Endothelial cell of umbilical vein (primary cell): ENCODE results near the gene GPR161.

Source experiments
- CTCF ChIP-seq, 2 donors: IDR thresholded peaks; 1 replicate in 1 of 2; 2 replicates in 1 of 2; pipeline ENCODE4 v1.5.1; 2011; ENCODE audit warnings: low read length in 2 of 2, mild to moderate bottlenecking in 2 of 2, moderate library complexity in 2 of 2, control low read depth in 1 of 2, inconsistent platforms in 1 of 2, low read depth in 1 of 2; ENCODE audit not compliant: insufficient read depth in 1 of 2; ENCODE audit errors: extremely low read depth in 1 of 2
- EZH2 ChIP-seq: IDR thresholded peaks from 2 replicates; pipeline ENCODE4 v1.6.1; 2012; ENCODE audit warnings: borderline replicate concordance, low read depth, mild to moderate bottlenecking, moderate library complexity, low read length, inconsistent platforms; ENCODE audit not compliant: severe bottlenecking
- FOS ChIP-seq: IDR thresholded peaks from 2 replicates; pipeline ENCODE4 v1.6.1; 2011; ENCODE audit warnings: mild to moderate bottlenecking, low read length, moderate library complexity, borderline replicate concordance; ENCODE audit not compliant: insufficient read depth
- JUN ChIP-seq: IDR thresholded peaks from 2 replicates; pipeline ENCODE4 v1.6.1; 2011; ENCODE audit warnings: borderline replicate concordance, low read depth; ENCODE audit not compliant: insufficient read length, insufficient read depth
- MAX ChIP-seq: IDR thresholded peaks from 2 replicates; pipeline ENCODE4 v1.6.1; 2011; ENCODE audit not compliant: insufficient read depth, insufficient read length
- POLR2A ChIP-seq: IDR thresholded peaks from 2 replicates; pipeline ENCODE4 v1.6.1; 2012; ENCODE audit warnings: low read depth, mild to moderate bottlenecking, control low read depth, low read length
- POLR2AphosphoS5 ChIP-seq: IDR thresholded peaks from 2 replicates; pipeline ENCODE4 v1.6.1; 2012; ENCODE audit warnings: low read depth, mild to moderate bottlenecking, control low read depth, low read length, moderate library complexity; ENCODE audit not compliant: insufficient read depth

- TF ChIP-seq EZH2 (no peak), POLR2A (no peak), CTCF (IDR thresholded peaks at IDR 0.05; ENCODE audit: extremely low read depth in 1 of 2, insufficient read depth in 1 of 2, low read depth in 1 of 2, low read length in 2 of 2) (no peak), MAX (no peak), POLR2AphosphoS5 (no peak), FOS (no peak), JUN (no peak)
These were observed 55.2 kb downstream of the GPR161 start for GRCh38 chr1:168081373-168082007.
